ENCODE data around the gene CACNG6.

The CACNG6 gene

GRCh38 chr19:53988981-53989380, 2.5 kb upstream of the CACNG6 start:
- no peak for DNase-seq (ENCODE audit: extremely low read depth, low read depth)
- no peak for TF ChIP-seq CTCF (IDR thresholded peaks at IDR 0.05; ENCODE audit: low read depth, low read length, missing control alignments)
- no peak overlapping the region for H3K4me3 ChIP-seq (replicated peaks; ENCODE audit: low read depth, low read length)

- TF ChIP-seq CTCF (IDR thresholded peaks at IDR 0.05; ENCODE audit: low read depth, low read length, missing control alignments), result no peak
Measured at GRCh38 chr19:53989600-53990533, 1.6 kb upstream of the CACNG6 start.

GRCh38 chr19:53992211-53992610, 774 bp downstream of the CACNG6 start:
- DNase-seq (ENCODE audit: extremely low read depth, low read depth), result no peak
- no peak overlapping the region for H3K4me3 ChIP-seq (replicated peaks; ENCODE audit: low read depth, low read length)
- TF ChIP-seq CTCF (IDR thresholded peaks at IDR 0.05; ENCODE audit: low read depth, low read length, missing control alignments), result no peak

More at GRCh38 chr19:53989600-53990533, 1.6 kb upstream of the CACNG6 start:
- DNase-seq (ENCODE audit: extremely low read depth, low read depth), result no peak
- H3K4me3 ChIP-seq (replicated peaks; ENCODE audit: low read depth, low read length), result no peak overlapping the region

- no peak overlapping the region for H3K4me3 ChIP-seq (replicated peaks; ENCODE audit: low read depth, low read length)
- no peak for DNase-seq (ENCODE audit: extremely low read depth, low read depth)
Measured at GRCh38 chr19:53992815-53993214, 1.4 kb downstream of the CACNG6 start.

GRCh38 chr19:53993448-53993847, 2.0 kb downstream of the CACNG6 start:
- DNase-seq (ENCODE audit: extremely low read depth, low read depth), result no peak
- no peak overlapping the region for H3K4me3 ChIP-seq (replicated peaks; ENCODE audit: low read depth, low read length)
- no peak for TF ChIP-seq CTCF (IDR thresholded peaks at IDR 0.05; ENCODE audit: low read depth, low read length, missing control alignments)

More at GRCh38 chr19:53992815-53993214, 1.4 kb downstream of the CACNG6 start:
- TF ChIP-seq CTCF (IDR thresholded peaks at IDR 0.05; ENCODE audit: low read depth, low read length, missing control alignments), result no peak

GRCh38 chr19:53994811-53995210, 3.4 kb downstream of the CACNG6 start:
- no peak for DNase-seq (ENCODE audit: extremely low read depth, low read depth)
- no peak for TF ChIP-seq CTCF (IDR thresholded peaks at IDR 0.05; ENCODE audit: low read depth, low read length, missing control alignments)
- no peak overlapping the region for H3K4me3 ChIP-seq (replicated peaks; ENCODE audit: low read depth, low read length)

Data from HFF-Myc (cell line).